Glomerular visceral epithelial cell (primary cell): Measurements from ENCODE around the gene ESR1.

Source experiments
- DNase-seq: peaks from one replicate; pipeline ENCODE4 v3.0.0-alpha.2; 2016; ENCODE audit errors: extremely low spot score

Gene ESR1

DNA sequence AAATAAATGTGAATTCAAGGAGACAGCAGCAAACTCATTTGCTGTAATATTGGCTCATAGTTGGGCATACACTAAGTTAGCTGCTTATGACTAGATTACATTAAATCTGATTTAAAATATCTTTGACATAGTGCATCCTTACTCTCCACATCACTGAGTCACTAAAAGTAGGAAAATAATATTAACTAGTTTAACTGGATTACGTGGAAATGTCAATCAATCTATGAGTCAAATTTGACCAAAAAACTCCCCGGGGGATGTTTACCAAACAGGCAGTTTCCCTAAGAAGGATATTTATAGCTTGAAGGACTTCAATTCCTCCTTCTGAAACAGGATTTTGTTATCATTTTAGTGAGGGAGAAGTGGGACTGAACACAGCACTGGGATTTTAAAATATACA is 366.5 kb downstream of the ESR1 start:
- no peak for DNase-seq

GRCh38 chr6:152176268-152176667 is 368.8 kb downstream of the ESR1 start:
- no peak for DNase-seq
